CD14-positive monocyte (primary cell): ENCODE measurements around the gene MORN3. TPM values are rescaled to one million over a fixed set of nuclear protein-coding genes. Genes with fewer than 3 reads are reported as not detected.

Experiments
- DNase-seq, 3 donors: peaks; one replicate each; pipeline ENCODE4 v3.0.0-alpha.2; 2011 to 2022
- H2AFZ ChIP-seq: 2 replicates; pipeline ENCODE4 v1.6.0; 2012; ENCODE audit warnings: mild to moderate bottlenecking, low read depth, low read length, inconsistent platforms; ENCODE audit not compliant: insufficient read depth, poor library complexity, severe bottlenecking
- H3K27ac ChIP-seq, 2 donors: 1 replicate in 1 of 2; 2 replicates in 1 of 2; pipeline ENCODE4 v1.5.1; 2012 to 2013; ENCODE audit warnings: low read length in 2 of 2, control low read depth in 1 of 2, inconsistent platforms in 1 of 2, low read depth in 1 of 2, mild to moderate bottlenecking in 1 of 2
- H3K27me3 ChIP-seq, 2 donors: one replicate each; pipeline versions ENCODE4 v1.6.0 to v1.6.1; 2011 to 2013; ENCODE audit warnings: low read length in 2 of 2; ENCODE audit not compliant: control insufficient read depth in 2 of 2, insufficient read depth in 2 of 2
- H3K36me3 ChIP-seq, 2 donors: replicated peaks in 1 of 2; 1 replicate in 1 of 2; 2 replicates in 1 of 2; pipeline versions ENCODE4 v1.5.1 to v1.6.1; 2012 to 2013; ENCODE audit warnings: low read length in 2 of 2, control low read depth in 1 of 2, inconsistent platforms in 1 of 2, mild to moderate bottlenecking in 1 of 2; ENCODE audit not compliant: insufficient read depth in 2 of 2, control insufficient read depth in 1 of 2
- H3K4me1 ChIP-seq, 2 donors: 1 replicate in 1 of 2; 2 replicates in 1 of 2; pipeline versions ENCODE4 v1.5.1 to v1.6.1; 2012 to 2013; ENCODE audit warnings: low read length in 2 of 2, control low read depth in 1 of 2, inconsistent platforms in 1 of 2, mild to moderate bottlenecking in 1 of 2, moderate library complexity in 1 of 2; ENCODE audit not compliant: insufficient read depth in 2 of 2, control insufficient read depth in 1 of 2
- H3K4me2 ChIP-seq: replicated peaks from 2 replicates; pipeline ENCODE3; 2012; ENCODE audit warnings: low read length, moderate library complexity, mild to moderate bottlenecking; ENCODE audit not compliant: poor library complexity, severe bottlenecking; ENCODE audit errors: extremely low read depth
- H3K4me3 ChIP-seq, 3 experiments: fragments of 200-600 bp in 1 of 3; sonication (generic) in 1 of 3; replicated peaks in 1 of 3; 1 replicate in 2 of 3; 2 replicates in 1 of 3; pipeline ENCODE4 v1.5.1; 2011 to 2013; ENCODE audit warnings: low read length in 3 of 3, mild to moderate bottlenecking in 3 of 3, control low read depth in 2 of 3, low read depth in 2 of 3, inconsistent platforms in 1 of 3, moderate library complexity in 1 of 3
- H3K79me2 ChIP-seq: 2 replicates; pipeline ENCODE4 v1.6.0; 2012; ENCODE audit warnings: mild to moderate bottlenecking, control low read depth, inconsistent platforms, low read length, moderate library complexity; ENCODE audit not compliant: insufficient read depth
- H3K9ac ChIP-seq: 2 replicates; pipeline ENCODE4 v1.6.0; 2017; ENCODE audit warnings: low read length, mild to moderate bottlenecking; ENCODE audit not compliant: insufficient read depth, poor library complexity, severe bottlenecking
- H3K9me3 ChIP-seq, 2 donors: replicated peaks in 1 of 2; 1 replicate in 1 of 2; 2 replicates in 1 of 2; pipeline versions ENCODE4 v1.5.1 to v1.6.1; 2012 to 2013; ENCODE audit warnings: low read length in 2 of 2, control low read depth in 1 of 2; ENCODE audit not compliant: control insufficient read depth in 1 of 2, insufficient read depth in 1 of 2
- H4K20me1 ChIP-seq: 2 replicates; pipeline ENCODE4 v1.6.0; 2012; ENCODE audit warnings: mild to moderate bottlenecking, low read length, control low read depth, moderate library complexity; ENCODE audit not compliant: insufficient read depth
- H3K27ac Mint-ChIP-seq, 7 donors: one replicate each; pipeline ENCODE4 v1.8.0; 2020; ENCODE audit warnings: mild to moderate bottlenecking in 7 of 7, mixed read lengths in 7 of 7, moderate library complexity in 6 of 7, inconsistent platforms in 2 of 7
- H3K27me3 Mint-ChIP-seq, 3 donors: one replicate each; pipeline ENCODE4 v1.8.0; 2021 to 2022; ENCODE audit warnings: low read depth in 3 of 3, mild to moderate bottlenecking in 3 of 3, mixed read lengths in 3 of 3, moderate library complexity in 3 of 3, inconsistent platforms in 1 of 3
- H3K36me3 Mint-ChIP-seq, 2 donors: one replicate each; pipeline ENCODE4 v1.8.0; 2020; ENCODE audit warnings: mixed read lengths in 2 of 2, inconsistent platforms in 1 of 2, mild to moderate bottlenecking in 1 of 2
- H3K4me1 Mint-ChIP-seq: one replicate; pipeline ENCODE4 v1.8.0; 2020; ENCODE audit warnings: mild to moderate bottlenecking, mixed read lengths
- H3K4me3 Mint-ChIP-seq, 2 donors: one replicate each; pipeline ENCODE4 v1.8.0; 2020; ENCODE audit warnings: mild to moderate bottlenecking in 2 of 2, mixed read lengths in 2 of 2, moderate library complexity in 1 of 2
- H3K9me3 Mint-ChIP-seq, 7 donors: one replicate each; pipeline ENCODE4 v1.8.0; 2020 to 2022; ENCODE audit warnings: mixed read lengths in 7 of 7, mild to moderate bottlenecking in 6 of 7, moderate library complexity in 6 of 7, inconsistent platforms in 2 of 7
- CTCF ChIP-seq: fragments of 200-600 bp; IDR thresholded peaks from one replicate; pipeline ENCODE4 v1.8.0; 2022; ENCODE audit warnings: antibody characterized with exemption, mild to moderate bottlenecking
- WGBS: methylation state at CpG from one replicate; pipeline ENCODE4 v1.1.5; 2013; ENCODE audit warnings: missing lambda C conversion rate; ENCODE audit not compliant: insufficient coverage; 5-methylcytosine and 5-hydroxymethylcytosine counted together
- intact Hi-C, 2 donors: fragments of 100-400 bp; cut with micrococcal nuclease; formaldehyde crosslinking; loops; one replicate each; pipeline versions ENCODE4 v1.15.0 to v1.15.1; 2023
- polyA plus RNA-seq, 3 donors: library from polyadenylated mRNA; depleted of rRNA in 1 of 3; unstranded in 2 of 3; stranded (reverse) in 1 of 3; fragments of 300-500 nt in 2 of 3; fragments of >200 nt in 1 of 3; fragmentation: Illumina TruSeq in 2 of 3; gene quantifications; 1 replicate in 2 of 3; 2 replicates in 1 of 3; pipeline ENCODE4 v1.2.3, GENCODE V29; 2012 to 2021

MORN3 gene
- polyA plus RNA-seq, 3 donors = 0.17 TPM; not detected in 2

DNA sequence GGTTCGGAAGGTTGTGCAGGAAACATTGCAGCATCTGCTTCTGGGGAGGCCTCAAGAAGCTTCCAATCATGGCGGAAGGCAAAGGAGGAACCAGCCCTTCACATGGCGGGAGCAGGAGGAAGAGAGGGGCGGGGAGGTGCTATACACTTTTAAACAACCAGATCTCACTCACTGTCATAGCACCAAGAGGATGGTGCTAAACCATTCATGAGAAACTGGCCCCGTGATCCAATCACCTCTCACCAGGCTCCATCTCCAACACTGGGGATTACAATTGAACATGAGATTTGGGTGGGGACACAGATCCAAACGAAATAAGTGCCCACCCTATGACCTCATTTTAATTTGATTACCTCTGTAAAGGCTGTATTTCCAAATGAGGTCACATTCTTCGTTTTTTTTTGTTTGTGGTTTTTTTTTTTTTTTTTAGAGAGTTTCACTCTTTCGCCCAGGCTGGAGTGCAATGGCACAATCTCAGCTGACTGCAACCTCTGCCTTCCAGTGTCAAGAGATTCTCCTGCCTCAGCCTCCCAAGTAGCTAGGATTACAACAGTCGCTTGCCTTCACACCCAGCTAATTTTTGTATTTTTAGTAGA is 54.5 kb downstream of the MORN3 start:
- peaks cover 11 to 24% of the 10 kb centered on the region in 2 donors for H3K4me1 ChIP-seq
- H3K4me3 ChIP-seq = no peak overlapping the region
- H2AFZ ChIP-seq = peak overlapping the region; percentile 35
- DNase-seq = peak in 2 of 3 donors; percentile 31 to 47
- no peak for TF ChIP-seq CTCF
- H4K20me1 ChIP-seq = no peaks in the 10 kb centered on the region
- H3K36me3 ChIP-seq = no peaks in the 10 kb centered on the region
- no peak overlapping the region for H3K27ac ChIP-seq
- H3K4me2 ChIP-seq = no peak overlapping the region
- H3K27me3 Mint-ChIP-seq = peaks cover 0 to 7% (median 5%) of the 10 kb centered on the region in 3 donors
- H3K4me1 Mint-ChIP-seq = peaks cover 27% of the 10 kb centered on the region
- no peak overlapping the region for H3K9ac ChIP-seq
- H3K27ac Mint-ChIP-seq = peak overlapping the region in 2 of 7 donors; percentile 72 to 74
- no peaks in the 10 kb centered on the region for H3K27me3 ChIP-seq
- WGBS = 100% methylated on average over 1 of the region's 9 CpGs
- no peak overlapping the region for H3K4me3 Mint-ChIP-seq
- peaks cover 0 to 7% of the 10 kb centered on the region in 2 donors for H3K9me3 ChIP-seq
- H3K36me3 Mint-ChIP-seq = no peaks in the 10 kb centered on the region
- peaks cover 6 to 12% (median 9%) of the 10 kb centered on the region in 7 donors for H3K9me3 Mint-ChIP-seq
- H3K79me2 ChIP-seq = no peaks in the 10 kb centered on the region
- intact Hi-C loops = loop anchor here in 1 of 2 donors (5.0 kb wide), 1 partner anchor 38 kb away; no protein-coding TSS in a partner anchor

DNA sequence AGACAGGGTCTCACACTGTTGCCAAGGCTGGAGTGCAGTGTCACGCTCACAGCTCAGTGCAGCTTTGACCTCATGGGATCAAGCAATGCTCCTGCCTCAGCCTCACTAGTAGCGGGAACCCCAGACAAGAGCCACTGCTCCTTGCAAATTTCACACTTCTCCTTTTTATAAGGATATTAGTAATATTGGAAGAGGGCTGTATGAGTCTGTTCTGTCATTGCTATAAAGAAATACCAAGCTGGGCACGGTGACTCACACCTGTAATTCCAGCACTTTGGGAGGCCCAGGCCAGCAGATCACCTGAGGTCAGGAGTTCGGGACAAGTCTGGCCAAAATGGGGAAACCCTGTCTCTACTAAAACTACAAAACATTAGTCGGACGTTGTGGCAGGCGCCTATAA is 56.0 kb downstream of the MORN3 start:
- Histone ChIP-seq H3K9ac (no peak overlapping the region), H3K9me3 (peaks cover 0 to 7% of the 10 kb centered on the region in 2 donors), H3K27ac (no peak overlapping the region), H3K27me3 (no peaks in the 10 kb centered on the region), H3K36me3 (no peaks in the 10 kb centered on the region), H2AFZ (no peak overlapping the region), H3K4me3 (no peak overlapping the region), H3K4me2 (no peak overlapping the region), H4K20me1 (no peaks in the 10 kb centered on the region), H3K79me2 (no peaks in the 10 kb centered on the region), H3K4me1 (peaks cover 8 to 20% of the 10 kb centered on the region in 2 donors)
- DNase-seq = peak in 1 of 3 donors; percentile 61
- Mint-ChIP-seq H3K36me3 (no peaks in the 10 kb centered on the region), H3K27me3 (peaks cover 0 to 5% (median 5%) of the 10 kb centered on the region in 3 donors), H3K27ac (peak overlapping the region in 1 of 7 donors; percentile 35), H3K4me1 (peaks cover 22% of the 10 kb centered on the region), H3K9me3 (peaks cover 6 to 12% (median 9%) of the 10 kb centered on the region in 7 donors), H3K4me3 (no peak overlapping the region)
- intact Hi-C loops = loop anchor here in 1 of 2 donors (5.0 kb wide), 1 partner anchor 36 kb away; no protein-coding TSS in a partner anchor
- 25% methylated on average over 1 of the region's 7 CpGs for WGBS
- TF ChIP-seq CTCF = no peak
